ENCODE results near the gene ZNF692.
A peak's percentile ranks its signal among the peaks of the same experiment; 100 is the strongest.

The ZNF692 gene

DNA sequence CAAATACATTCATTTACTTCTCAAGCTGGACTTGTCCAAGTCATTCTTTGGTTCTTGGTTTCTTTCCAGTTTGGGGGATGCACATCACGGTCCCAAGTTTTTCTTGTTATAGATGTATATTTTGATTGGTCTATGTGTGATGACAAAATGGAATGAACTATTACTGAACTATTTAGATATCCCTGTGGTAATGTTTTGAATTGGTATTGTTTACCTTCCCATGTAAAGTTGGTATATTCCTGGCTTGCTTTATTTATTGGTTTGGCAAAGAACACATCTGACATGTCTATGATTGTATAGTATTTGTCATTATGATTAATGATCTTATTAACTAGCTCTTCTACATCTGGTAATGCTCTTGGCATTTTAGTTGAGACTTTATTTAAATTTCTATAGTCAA, 22.4 kb upstream of the ZNF692 start:
- no peak for DNase-seq

DNA sequence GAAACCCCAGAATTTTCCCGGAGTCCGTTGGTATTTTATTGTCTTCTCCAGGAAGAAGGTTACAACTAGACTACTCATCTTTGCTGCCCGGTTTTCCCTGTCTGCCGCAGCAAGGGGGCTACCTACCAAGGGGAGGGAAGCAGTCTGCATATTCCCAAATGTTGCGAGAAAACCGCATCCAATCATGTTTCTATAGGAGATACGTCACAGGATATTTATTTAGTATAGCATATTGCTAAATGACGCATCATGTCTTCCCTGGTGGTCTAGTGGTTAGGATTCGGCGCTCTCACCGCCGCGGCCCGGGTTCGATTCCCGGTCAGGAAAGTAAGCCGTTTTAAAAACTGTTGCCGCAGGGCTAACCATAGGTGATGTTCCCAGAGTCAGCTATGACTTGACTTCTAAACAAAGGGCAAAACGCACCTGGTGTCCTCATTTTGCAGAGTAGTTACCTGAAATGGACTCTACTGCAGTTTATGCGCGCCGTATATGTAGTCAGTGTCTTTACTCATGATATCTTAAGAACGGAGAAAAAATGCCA, 15.2 kb upstream of the ZNF692 start:
- DNase-seq = peak; percentile 98

DNA sequence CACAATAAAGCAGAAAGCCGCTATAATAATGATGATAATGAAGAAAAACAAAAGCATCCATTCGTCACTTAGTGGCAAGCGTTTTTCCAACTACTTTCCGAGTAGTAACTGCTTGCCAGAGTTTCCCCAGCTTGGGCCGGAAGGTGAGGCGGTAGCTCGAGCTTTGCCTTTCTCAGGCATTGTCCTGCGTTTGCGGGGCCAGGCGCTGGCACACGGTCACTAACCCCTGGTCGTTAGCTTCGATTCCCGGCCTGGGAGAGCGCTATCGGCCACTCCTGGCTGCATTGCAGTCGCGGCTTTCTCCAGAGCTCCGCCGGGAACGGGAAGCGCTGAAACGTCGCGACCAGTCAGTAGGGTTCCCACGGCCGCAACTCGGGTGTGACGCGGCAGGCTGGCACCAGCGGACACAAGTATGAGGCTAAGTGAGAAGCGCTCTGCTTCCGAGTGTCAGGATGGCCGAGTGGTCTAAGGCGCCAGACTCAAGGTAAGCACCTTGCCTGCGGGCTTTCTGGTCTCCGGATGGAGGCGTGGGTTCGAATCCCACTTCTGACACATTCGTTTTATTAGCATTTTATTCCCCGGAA, 14.6 kb upstream of the ZNF692 start:
- DNase-seq = peak; percentile 100

DNA sequence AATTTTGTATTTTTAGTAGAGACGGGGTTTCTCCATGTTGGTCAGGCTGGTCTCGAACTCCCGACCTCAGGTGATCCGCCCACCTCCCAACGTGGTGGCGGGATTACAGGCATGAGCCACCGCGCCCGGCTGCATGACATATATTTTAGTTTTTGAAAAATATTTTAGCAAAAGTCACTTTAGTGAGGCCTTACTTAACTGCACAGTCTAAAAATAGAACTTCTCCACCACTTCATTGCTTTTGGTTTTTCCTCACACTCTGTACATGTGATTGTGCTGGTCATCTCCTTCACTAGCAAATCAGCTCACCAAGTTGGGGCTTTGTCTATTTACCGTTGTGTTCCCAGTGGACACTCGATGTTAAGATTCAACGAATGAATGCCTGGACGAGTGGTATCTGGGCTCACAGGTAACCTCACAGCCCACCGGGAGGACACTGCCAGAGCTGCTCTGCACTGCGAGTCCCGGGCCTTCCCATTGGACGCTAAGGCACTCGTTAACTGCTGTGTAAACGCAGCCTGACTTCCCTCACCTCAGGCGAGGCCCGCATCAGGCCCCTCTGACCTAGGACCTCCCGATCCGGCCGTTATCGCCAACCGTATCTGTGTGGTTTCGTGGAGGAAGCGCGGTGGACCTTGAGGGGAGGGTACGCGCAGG, 14.0 kb upstream of the ZNF692 start:
- no peak for DNase-seq

DNA sequence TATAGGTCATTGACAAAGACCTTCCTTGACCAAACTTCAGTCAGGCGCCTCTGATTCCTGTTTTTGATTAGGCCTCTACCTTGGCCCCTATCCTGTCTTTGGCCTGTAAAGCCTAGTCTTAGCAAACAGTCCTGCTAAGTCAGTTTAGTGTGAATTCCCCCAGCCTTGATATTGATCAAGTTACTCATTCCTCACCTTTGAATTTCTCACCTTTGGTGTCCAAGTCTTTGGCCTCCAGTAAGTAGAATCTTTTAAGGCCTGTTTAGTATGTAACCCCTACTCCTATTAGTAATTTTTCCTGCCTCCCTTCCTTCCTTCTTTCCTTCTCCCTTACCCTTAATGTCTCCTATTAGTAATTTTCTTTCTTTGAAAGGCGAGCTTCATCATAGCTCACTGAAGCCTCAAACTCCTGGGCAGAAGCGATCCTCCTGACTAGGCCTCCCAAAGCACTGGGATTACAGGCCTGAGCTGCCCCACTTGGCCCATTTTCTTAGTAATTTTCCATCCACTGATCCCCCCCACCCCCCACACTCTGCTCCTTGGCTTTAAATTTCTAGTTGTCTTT, 13.0 kb upstream of the ZNF692 start:
- no peak for DNase-seq

DNA sequence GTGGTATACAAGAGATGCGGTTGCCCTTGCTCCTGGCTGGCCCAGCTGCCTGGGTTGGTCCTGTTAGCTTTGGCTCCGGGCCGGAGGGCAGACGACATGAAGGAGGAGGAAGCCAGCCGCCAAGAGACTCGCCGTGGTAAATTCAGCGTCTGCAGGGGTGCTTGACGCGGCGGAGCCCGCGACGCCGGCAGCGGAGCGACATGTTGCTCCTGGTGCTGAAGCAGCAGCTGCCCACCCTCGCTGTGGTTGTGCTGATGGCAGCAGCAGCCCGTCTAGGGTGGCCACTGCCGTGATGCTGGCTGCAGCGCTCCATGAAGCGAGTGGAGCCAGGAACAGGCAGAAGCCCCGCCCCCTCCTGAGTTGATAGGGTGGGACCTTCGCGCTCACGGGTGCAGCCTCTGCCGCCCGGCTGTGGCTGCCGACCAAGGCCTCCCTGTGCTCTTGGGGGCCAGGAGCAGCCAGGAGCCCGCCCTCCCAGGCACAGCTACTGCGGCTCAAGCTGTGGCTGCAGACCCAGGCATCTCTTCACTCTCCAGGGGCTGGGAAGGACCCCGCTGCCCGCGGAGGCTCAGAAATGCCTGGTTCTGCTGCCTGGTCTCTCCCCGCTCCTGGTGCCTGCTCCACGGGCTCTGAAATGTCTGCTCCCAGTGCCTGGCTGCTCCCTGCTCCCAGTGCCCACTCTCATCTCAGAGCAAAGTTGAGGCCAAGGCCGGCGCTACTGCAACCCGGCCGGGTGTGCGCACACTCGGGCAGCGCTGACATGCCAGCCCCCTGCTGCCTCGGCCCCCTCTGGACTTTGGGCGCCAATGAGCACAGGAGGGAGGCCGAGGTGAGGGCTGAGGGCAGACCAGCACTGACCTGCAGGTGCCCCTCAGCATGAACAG, 4.4 kb upstream of the ZNF692 start:
- DNase-seq = peak; percentile 94

DNA sequence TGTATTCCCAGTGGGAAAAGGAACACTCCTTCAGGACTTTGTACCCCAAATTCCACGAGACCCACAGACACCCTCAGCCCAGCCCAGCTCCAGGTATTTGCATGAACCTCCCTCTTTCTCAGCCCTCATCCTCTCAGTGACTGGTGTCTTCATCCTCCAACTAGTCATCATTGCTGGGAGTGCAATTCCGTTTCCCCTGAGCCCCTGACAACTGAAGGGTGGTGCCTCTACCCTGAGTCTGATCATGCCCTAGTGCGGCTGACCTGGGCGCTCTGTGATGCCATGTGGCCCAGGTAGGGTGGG, 3.8 kb upstream of the ZNF692 start:
- DNase-seq = no peak

DNA sequence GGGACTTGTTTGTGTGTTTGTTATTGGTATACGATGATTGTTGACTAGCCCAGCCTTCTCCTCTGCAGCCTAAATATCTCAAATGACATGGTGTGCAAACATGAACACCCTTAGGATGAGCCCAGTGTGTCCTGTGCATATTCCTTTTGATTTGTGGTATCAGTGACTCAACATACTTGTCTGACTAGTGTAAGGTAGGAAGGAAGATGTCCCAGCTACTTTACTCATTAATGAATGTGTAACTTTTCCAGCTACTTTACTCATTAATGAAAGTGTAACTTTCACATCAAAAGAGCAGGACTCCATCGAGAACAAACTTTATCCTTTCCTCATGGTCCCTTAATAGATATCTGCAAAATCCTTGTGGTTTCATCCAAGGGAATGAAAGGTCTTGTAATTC, 2.7 kb upstream of the ZNF692 start:
- DNase-seq = no peak

DNA sequence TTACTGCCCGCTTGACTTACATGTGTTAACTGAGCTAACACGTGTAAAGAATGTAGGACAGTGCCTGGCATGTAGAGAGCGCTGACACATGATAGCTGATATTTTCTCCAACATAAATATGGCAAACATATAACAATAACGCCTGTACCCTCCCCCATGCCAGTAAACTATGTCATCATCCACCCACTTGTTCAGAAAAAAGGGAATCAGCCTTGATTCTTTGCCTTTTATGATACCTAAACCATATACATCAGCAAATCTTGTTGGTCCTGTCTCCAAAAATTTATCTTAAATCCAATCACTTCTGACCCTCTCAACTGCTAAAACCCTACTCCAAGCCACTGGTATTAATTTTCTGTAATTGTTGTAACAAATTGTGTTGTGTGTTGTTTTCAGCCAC, 1.1 kb upstream of the ZNF692 start:
- DNase-seq = peak; percentile 2

DNA sequence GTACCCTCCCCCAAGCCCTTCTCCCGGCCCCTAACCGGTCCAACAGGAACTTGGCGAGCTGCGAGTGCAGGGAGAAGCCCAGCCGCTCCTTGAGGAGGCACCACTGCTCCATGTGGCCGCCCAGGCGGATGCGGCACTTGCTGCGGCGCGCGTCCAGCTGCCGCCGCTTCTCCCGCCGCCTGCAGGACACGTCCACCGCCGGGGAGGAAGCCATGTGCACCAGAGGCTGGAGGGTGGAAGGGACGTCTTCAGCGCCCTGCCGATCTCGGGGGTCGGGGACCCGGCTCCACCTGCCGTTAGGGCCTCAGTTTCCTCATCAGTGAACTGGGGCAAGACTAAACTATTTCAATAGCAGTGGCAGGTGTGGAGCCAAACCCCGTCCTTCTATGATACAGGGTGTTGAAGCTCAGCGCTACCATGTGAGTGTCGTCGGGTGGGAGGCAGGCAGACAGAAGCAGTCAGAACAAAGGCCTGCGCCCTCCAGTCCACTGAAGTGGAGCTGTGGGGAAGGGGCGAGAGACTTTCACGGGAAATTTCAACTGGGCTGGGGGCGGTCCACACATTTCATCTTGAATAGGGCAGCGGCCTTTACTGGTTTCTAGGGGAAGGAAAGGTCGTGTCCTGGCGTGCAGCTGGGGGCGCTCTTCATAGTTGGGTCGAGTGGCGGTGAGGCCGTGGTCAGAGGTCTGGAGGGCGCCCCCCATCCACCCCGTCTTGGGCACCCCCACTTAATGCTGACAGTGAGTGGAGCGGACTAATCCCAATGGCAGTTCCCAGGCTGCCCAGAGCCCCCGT, 592 bp downstream of the ZNF692 start:
- DNase-seq = peak; percentile 91

DNA sequence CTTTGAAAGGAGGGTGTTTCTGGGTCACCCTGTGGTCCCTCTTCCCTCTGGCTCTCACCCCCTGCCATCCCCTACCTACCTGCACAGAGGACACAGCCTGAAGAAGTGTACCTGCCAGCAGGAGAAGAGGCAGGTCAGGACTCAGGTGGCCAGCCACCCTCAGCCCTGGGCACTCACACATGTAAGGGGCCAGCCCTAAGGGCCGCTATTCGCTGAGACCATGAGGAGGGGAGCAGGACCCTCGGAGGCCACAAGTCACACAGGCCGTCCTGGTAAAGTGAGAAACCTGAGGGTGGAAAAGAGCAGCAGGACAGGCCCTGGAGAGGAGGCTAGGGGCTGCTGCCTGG, 1.2 kb downstream of the ZNF692 start:
- no peak for DNase-seq

DNA sequence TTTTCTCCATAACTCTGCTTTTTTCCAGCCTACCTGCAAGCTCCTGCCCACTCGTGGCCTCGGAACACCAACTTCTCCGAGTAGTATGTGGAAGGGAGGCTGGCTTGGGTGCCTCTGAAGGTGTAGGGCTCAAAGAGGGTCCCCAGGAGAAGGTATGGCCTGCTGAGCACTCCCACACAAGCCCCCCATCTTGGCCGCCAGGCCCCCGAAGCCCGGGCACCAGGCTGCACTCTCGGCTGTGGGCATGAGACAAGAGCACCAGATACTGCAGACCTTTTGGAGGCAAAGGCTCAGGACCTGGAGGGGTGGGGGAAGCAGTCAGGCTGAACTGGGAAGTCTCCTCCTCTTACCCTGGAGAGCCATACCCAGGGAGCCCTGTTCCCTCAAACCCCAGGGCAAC, 1.7 kb downstream of the ZNF692 start:
- peak; percentile 16 for DNase-seq

DNA sequence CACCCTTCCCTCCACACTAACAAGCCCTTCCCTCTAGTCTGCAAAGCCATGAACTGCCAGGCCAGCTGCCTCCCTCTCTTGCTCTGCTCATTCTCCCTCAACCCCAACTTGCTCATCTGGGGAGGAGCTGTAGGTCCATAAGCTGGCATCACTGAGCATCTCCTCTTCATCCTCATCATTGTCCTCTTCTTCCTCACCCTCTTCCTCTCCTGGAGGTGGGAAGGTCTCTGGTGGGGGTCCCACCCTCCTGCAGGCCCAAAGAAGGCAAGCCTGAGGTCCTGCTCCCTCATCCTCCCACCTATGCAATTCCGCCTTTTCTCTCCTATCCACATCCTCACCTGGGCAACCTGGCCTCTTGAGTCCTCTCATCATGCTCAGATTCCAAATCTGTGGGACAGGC, 2.7 kb downstream of the ZNF692 start:
- peak; percentile 0 for DNase-seq

DNA sequence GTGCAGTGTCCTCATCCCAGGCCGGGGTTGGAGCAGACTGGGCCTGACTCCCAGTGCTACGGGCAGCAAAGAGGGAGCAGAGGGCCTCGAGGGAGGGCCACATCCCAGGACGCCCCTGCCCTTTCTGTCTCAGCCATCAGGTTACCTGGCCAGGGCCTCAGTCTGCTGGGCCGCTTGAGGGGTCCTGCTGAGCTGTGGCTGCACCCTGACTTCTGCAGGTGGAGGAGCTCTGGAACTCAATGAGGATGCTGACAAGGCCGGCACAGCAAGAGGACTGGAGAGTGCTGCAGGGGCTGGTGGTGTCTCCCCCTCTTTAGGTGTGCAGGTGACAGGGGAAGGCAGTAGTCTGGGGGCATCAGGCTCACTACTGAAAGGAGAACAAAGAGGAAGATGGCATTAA, 3.3 kb downstream of the ZNF692 start:
- DNase-seq = peak; percentile 1

DNA sequence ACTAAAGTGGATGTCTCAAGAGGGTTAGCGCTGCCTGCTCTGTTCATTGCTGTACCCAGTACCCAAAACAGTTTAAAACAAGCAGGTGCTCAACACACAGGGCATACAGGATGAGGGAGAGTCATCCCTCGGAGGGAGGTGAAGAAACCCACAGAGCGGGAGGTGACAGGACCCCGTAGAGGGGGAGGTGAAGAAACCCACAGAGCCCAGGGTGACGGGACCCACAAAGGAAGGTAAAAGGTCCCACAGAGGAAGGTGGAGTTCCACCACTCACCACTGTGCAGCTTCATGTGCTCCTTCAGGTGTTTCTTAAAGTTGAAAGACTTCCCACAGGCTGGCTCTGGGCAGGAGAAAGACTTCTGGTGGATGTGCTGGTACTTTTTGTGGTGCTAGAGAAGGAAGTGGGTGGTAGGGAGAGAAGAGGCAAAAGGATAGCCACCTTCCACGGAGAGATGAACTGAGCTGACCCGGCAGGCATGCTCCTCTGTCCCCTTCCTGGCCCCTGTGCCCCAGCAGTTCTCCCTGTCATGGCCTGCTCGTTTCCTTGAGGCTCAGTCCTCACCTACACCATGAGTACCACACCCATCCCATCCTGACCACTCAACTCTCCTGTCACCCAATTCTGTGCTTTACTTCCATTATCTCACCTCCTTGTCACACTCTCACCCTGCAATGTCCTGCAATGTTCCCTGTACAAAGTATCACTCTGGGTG, 5.1 kb downstream of the ZNF692 start:
- peak; percentile 1 for DNase-seq

DNA sequence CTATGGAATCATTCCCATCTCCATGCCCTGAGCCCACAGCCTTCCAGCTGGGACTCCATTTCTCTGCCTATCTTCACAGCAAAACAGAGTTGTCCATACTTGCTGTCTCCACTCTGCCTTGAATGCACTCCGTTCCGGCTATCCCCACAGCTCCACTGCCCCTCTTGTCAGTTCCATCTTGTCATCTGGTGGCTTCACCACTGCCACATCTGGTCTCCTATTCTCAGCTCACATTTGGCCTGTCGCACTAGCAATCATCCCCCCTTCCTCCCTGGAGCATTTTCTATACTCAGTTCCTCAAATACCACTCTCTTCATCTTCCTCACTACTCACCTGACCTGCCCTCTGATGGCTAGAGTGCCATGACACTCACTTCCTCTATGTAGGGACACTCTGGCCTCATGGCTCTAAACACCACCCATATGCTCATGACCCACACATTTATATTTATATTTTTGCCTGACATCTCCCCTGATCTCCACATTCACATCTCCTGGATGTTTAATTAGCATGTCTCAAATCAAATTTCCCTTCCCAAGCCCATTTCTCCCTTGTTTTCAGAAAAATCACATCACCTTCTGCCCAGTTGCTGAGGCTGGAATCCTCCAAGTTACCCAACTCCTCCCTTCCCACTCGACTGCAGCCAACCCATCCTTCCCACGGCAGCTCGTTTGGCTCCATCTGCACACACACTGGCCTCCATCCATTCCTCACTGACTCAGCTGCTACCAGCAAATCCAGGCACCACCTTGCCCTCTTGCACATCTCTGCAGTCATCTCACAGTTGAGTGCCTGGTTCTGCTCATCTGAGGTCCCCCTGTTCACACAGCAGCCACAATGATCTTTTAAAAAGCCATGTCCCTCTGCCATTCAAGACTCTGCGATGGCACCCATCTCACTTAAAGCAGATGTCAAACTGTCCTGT, 6.1 kb downstream of the ZNF692 start:
- DNase-seq = peak; percentile 8

DNA sequence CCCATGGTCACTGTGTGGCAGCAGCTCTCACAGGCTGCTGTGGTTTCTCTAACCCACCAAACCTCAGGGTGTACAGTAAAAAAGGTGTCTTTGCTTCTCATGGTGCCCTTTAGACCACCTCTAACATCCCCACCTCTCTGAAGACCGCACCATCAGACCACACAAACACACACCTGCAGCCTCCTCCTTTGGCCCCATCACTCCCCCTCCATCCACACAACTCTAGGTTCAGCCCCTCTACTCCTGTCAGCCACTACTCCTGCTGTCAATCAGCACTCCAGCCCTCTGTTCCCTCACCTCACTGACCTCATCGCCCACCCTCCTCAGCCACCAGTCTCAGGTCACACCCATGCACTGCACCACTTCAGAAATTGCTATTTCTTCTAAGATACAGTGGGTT, 7.5 kb downstream of the ZNF692 start:
- no peak for DNase-seq

DNA sequence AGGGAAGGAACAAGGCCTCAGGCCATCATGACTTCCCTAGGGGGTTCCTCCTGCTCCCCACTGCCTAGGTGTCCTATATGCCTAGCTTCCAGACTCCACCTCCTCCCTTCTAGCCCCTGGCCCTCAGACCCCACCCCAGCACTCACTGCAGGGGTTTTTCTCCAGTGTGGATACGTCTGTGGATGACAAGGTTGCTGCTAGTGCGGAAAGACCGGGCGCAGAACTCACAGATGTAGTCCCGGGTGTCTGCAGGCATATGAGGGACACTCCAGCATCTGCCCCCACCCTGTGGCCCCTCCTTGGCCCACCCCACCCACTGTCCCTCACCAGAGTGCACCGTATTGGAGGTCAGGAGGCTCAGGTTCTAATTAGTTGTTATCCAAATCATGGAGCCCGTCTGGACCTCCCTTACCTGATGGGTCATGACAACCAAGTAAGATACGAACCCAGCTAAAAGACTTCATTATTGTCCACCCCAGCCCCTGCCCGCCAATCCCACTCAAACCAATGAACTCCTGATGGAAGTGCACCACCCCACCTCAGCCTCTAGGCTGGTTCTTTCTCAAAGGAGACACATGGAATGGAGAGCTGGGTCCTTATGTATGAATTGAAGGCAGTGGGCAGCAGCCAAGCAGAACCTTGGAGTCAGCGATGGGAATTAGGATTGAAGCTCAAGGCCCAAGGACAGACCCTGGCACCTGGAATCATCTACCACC, 8.2 kb downstream of the ZNF692 start:
- DNase-seq = no peak

DNA sequence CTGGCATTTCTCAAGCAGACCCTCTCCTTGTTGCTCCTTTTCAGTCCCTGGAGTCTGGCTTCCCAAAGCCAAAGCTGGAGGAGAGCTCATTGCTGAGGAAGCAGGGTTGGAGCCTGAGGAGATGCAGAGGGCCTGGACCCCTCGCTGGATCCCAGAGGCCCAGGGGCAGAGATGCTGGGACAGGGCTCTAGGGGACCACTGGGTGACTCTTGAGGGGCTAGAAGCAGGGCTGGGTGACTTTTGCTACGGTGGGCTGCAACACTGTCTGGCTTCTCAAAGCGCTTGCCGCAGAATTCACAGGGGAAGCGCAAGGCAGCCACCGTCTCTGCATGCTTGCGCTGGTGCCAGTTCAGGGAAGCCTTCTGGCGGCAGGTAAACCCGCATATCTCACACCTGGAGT, 8.8 kb downstream of the ZNF692 start:
- DNase-seq = peak; percentile 1

DNA sequence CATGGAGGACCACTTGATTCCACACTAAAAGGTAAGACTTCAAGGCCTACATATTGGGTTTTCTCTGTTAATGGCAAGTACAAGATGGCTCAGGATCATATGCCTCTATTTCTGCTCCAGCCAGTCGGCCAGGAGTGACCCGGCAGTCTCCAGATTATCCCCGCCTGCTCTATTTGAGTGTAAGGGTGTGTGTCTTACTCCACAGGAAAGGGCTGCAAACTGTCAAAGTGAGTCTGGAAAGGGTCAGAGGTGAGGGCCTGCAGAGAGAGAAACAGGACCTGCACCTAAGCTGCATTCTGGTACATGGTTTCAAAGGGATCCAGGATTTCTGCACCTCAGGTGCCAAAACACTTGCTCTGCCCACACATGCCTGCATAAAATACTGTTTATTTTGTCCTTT, 9.2 kb downstream of the ZNF692 start:
- peak; percentile 0 for DNase-seq

Data from retina (tissue), 1 donor.